HG02981 (cell line): Measurements from ENCODE around the gene YARS1.
"Not testable (repeated sequence)": the region's sequence is repeated elsewhere in the genome, so short reads cannot be mapped to it uniquely, and the experiment has no call there.

ENCODE experiments used
- ATAC-seq: cut with Tn5 transposase; IDR thresholded peaks from one replicate; pipeline ENCODE4 v1.9.1; 2021; ENCODE audit warnings: mild to moderate bottlenecking, moderate library complexity; ENCODE audit not compliant: unreplicated experiment

YARS1 gene

GRCh38 chr1:32817815-32818786 is 943 bp upstream of the YARS1 start:
- ATAC-seq, result peak; percentile 5

GRCh38 chr1:32816676-32817158 is 441 bp downstream of the YARS1 start:
- ATAC-seq, result peak; percentile 7

GRCh38 chr1:32813941-32814739 is 3.0 kb downstream of the YARS1 start:
- no peak for ATAC-seq

GRCh38 chr1:32811917-32812316 is 5.2 kb downstream of the YARS1 start:
- ATAC-seq, result no peak

- ATAC-seq, result no peak
Observed at GRCh38 chr1:32811265-32811664, 5.9 kb downstream of the YARS1 start.

- no peak for ATAC-seq
Observed at GRCh38 chr1:32810358-32810757, 6.8 kb downstream of the YARS1 start.

GRCh38 chr1:32808580-32808979 is 8.6 kb downstream of the YARS1 start:
- ATAC-seq, result no peak

GRCh38 chr1:32806910-32807523 is 10.1 kb downstream of the YARS1 start:
- ATAC-seq, result no peak

- no peak for ATAC-seq
Observed at GRCh38 chr1:32806290-32806689, 10.9 kb downstream of the YARS1 start.

GRCh38 chr1:32804460-32804859 is 12.7 kb downstream of the YARS1 start:
- ATAC-seq, result not testable (repeated sequence)

- ATAC-seq, result no peak
Observed at GRCh38 chr1:32801096-32801715, 16.0 kb downstream of the YARS1 start.

- ATAC-seq, result no peak
Observed at GRCh38 chr1:32798679-32799416, 18.3 kb downstream of the YARS1 start.

GRCh38 chr1:32798191-32798590 is 19.0 kb downstream of the YARS1 start:
- ATAC-seq, result no peak

GRCh38 chr1:32797456-32797855 is 19.7 kb downstream of the YARS1 start:
- ATAC-seq, result no peak

- not testable (repeated sequence) for ATAC-seq
Observed at GRCh38 chr1:32795763-32796162, 21.4 kb downstream of the YARS1 start.

GRCh38 chr1:32791881-32792280 is 25.3 kb downstream of the YARS1 start:
- no peak for ATAC-seq

GRCh38 chr1:32789356-32789755 is 27.8 kb downstream of the YARS1 start:
- ATAC-seq, result not testable (repeated sequence)

- ATAC-seq, result no peak
Observed at GRCh38 chr1:32786856-32787255, 30.3 kb downstream of the YARS1 start.

GRCh38 chr1:32784817-32785216 is 32.3 kb downstream of the YARS1 start:
- no peak for ATAC-seq

- no peak for ATAC-seq
Observed at GRCh38 chr1:32783851-32784250, 33.3 kb downstream of the YARS1 start.
